AG09319 (cell line): ENCODE results near the gene DYSF.

Experiments used
- DNase-seq: peaks from one replicate; pipeline ENCODE4 v3.0.0-alpha.2; 2010; ENCODE audit warnings: low read depth; ENCODE audit errors: extremely low read depth
- CTCF ChIP-seq: IDR thresholded peaks from 2 replicates; pipeline ENCODE4 v1.5.1; 2011; ENCODE audit warnings: low read depth, mild to moderate bottlenecking, inconsistent platforms, low read length, moderate library complexity

Gene DYSF

DNA sequence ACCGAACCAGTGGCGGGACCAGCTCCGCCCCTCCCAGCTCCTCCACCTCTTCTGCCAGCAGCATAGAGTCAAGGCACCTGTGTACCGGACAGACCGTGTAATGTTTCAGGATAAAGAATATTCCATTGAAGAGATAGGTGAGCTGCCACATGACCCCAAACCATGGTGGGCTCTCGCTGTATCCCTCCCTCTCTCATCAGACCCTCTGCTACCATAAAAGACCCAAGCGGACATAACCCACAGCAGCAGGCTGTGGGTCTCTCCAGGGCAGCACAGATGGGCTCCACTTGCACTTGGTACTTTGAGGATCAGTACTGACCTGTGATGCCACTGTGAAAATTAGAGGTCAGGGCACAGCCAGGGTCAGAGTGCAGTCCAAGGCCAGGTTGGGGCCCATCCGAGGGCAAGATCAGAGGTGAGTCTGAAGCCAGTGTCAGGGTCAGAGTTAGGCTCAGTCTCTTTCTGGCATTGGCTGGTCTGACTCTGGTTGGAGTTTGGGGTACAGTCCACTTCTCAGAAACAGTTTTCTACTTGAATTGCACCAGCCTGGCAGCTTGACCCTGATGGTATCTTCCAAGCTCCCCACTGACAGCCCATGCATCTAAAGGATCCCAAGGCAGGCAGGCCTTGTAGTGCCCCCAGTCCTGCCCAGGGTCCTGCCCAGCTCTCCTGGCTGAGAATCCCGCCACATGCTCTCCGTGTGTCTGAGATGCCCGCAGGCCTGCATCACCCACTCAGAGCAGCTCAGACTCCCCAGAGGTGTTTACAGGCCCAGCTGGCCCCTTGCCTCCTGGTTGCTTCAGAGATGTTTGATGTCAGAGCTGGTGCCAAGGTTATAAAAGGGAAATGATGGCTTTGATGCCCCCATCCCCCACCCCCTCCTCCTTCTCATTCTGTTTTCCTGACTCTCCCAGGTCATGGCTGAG, 212.1 kb downstream of the DYSF start:
- no peak for TF ChIP-seq CTCF
- DNase-seq, result no peak

GRCh38 chr2:71666094-71666474, 212.7 kb downstream of the DYSF start:
- no peak for TF ChIP-seq CTCF
- no peak for DNase-seq

DNA sequence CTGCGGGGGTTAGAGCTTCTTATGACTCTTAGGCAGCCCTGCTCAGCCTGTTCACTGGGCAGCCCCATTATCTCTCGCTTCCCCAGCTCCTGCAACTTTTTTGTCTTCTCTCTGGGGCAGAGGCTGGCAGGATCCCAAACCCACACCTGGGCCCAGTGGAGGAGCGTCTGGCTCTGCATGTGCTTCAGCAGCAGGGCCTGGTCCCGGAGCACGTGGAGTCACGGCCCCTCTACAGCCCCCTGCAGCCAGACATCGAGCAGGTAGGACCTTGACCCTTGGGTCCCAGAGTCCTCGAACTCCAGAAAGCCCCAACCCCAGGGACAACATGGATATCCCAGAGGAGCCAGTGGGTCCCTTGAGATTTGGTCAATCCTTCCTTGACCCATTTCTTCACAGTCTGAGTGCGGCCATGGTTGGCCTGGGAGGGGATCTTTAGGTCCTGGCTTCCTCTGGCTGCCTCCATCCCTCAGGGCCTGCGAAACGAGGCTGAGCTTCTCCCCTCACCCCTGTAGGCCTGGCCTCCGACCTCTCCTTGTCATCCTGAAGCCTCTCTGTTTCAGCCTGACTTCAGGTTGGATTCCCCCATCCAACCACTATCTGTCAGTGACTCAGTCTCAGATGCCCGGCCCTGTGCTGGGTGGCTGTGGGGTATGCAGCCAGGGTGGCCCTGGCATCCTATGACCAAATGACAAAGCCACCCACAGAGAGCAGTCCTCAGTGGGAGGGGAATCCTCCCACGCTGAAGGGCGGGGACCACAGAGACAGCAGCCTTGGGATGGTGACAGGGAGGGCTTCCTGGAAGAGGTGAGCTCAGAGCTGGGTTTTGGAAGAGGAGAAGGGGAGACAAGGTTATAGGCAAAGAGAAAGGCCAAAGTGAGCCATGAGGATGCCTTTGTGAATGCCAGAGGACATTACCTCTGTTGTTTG, 214.2 kb downstream of the DYSF start:
- no peak for TF ChIP-seq CTCF

GRCh38 chr2:71668326-71669057, 215.1 kb downstream of the DYSF start:
- no peak for DNase-seq
- TF ChIP-seq CTCF, result no peak

More for the DNA sequence above, 214.2 kb downstream of the DYSF start:
- DNase-seq, result no peak

GRCh38 chr2:71669058-71669456, 215.7 kb downstream of the DYSF start:
- no peak for TF ChIP-seq CTCF
- no peak for DNase-seq

DNA sequence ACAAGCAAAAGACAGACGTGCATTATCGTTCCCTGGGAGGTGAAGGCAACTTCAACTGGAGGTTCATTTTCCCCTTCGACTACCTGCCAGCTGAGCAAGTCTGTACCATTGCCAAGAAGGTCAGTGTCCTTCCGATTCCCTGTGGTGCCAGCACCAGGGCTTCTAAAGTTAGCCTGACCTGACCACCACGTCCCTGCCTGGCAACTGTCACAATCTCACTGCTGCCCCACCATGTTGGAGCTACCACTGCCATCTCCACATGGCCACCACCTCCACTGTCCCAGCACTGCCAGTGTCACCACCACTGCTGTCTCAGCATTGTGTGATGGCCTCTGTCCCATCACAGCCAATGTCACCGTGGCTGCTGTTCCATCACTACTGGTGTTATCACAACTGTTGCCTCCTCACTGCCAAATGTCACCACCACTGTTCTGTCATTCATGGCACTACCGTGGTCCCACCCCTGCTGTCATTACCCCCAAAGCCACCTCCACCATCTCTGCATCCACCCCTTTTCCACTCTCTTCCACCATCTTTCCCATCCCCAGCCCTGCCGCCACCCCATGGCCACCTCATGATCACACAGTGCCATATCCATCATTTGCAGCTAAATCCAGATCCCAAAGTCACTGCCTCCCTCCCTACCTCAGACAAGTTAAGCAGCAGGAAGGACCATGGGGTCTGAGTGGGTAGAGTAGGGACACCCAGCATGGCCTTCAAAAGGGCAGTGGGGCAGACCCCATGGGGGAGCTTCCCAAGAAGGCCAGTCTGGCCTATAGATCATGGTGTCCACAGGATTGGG, 216.5 kb downstream of the DYSF start:
- DNase-seq, result no peak
- no peak for TF ChIP-seq CTCF
